Measurements from ENCODE around the gene TGM4.

Gene TGM4

DNA sequence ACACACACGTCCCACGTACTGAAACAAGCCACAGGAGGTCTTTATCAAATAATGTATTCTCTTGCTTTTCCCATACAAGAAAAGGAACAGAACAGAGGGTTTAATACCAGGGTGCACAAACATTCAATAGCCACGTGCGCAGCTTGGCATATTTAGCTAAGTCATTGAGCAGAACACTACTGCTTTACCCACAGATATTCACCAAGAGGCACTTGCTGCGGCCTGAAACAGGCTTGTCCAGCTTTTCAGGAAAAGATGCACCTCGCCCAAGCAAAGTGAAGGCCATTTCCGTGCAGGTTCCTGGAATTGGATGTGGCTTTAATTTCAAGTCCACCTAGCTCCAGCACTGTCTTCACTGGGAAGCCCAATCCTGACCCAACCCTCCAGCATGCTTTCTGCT, 84.0 kb downstream of the TGM4 start:
- no peak for DNase-seq

DNA sequence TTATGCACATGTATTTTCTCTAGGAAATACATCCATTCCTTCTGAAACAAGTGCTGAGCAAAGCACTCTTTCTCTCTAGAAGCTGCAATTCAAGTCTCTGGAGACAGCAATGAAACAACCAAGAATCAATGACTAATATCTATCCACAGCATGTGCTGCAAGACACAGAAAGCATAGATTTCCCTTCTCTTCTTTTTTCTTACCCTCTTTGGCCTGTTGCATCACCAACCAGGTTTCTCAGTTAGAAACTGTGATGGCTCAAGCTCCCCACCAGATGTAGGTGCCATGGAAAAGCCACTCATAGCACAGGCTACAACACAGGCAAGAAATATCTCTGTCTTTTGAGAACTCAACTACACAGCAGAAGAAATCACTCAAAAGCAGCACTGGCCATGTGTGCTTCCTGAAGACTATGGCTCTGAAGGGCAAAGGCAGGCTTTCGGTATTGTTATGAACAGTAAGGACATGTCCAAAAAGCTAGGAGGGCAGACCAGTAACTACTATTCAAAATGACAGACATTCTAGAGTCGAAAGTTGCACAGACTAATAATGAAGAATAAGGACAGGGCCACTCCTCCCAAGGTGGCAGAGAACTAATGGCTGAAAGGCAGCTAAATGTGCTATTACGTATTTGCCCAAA, 86.1 kb downstream of the TGM4 start:
- DNase-seq = no peak

DNA sequence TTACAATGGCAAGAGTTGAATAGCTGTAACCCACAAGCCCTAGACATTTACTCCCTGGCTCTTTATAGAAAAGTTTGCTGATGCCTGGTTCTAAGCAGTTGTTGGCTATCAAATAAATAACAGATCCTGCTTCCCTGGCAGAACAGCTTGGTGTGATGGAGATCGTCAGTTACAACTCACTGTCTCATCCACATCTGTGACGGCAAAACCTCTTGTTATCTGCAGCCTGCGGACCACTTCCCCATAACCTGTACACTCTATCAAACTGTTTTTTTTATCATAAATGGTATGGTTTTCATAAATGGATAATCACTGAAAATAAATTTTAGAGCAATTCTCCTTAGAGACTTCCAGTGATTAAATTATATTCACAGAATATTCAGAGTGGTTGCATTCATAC, 87.5 kb downstream of the TGM4 start:
- no peak for DNase-seq

DNA sequence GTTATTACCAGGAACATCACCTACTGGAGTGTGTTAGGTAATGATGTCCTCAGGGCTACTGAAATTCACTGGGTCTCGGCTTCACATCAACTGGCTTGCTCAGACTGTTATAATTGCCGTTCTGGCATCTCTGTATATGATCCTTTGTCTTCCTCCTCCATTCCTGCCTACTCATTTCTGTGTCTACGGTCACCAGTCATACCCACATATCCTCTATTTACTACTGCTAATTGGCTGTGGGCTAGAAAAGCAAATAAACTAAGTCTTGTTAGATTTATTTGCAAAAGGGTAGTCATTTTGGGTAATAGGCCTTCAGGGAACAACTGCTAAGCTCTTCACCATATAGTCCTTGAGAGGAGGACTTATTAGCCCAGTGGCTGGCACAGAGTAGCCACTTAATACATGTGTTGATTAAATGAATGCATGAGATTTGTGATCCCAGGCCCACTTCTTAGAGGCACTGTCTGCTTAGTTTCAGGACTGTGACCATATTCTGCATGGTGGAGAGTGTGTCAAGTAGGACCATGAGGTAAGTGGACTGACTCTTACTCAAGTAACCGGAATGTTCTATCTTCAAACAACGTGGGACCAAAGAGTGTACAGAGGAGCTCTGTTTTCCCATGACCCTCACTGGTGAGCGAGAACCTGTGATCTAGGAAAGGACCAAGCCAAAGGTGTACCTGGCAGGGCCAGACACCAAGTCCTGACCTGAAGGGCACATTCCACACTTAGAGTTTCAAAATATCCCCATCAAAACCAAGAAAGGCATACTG, 88.4 kb downstream of the TGM4 start:
- no peak for DNase-seq

DNA sequence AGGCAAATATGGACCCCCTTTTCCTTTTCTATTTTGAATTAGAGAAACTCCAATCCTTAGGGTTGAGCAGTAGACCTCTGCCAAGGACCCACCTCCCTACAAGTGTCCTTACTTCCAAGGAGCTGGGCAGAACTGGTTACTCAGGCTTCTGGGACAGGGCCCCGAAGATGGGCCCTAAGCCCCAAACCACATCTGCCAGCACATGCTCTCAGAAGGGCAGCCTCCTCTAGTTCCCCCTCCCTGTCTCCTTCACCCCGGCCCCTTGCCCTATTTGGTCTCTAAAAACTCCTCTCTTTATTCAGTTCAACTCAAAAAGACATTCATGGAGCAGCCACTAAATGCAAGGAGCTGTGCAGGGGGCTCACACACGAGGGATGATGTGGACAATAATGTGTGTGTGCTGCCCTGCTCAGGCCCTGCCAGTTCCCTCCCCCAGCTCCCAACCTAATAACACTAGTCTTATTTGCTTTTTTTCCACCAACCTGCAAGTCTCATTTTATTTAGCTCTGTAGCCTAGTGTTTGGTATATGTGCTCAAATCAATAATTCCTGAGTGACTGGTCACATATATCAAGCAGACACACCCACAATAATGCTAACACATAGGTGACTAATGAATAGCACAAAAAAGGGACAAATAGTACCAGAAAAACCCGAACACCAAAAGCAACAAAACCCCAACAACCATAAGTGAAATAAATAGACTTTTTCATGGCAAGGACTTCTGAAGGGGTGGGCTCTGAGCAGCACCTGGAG, 89.3 kb downstream of the TGM4 start:
- no peak for DNase-seq

Data from stimulated activated naive CD4-positive, alpha-beta T cell (primary cell).